G401 (cell line): Measurements from ENCODE around the gene HTR2A. TPM values are rescaled to one million over a fixed set of nuclear protein-coding genes. Genes with fewer than 3 reads are reported as not detected.
A peak's percentile ranks its signal among the peaks of the same experiment; 100 is the strongest.
"Not testable (repeated sequence)": the region's sequence is repeated elsewhere in the genome, so short reads cannot be mapped to it uniquely, and the experiment has no call there.

Experiments
- DNase-seq: peaks from one replicate; pipeline ENCODE4 v3.0.0-alpha.2; 2015; ENCODE audit warnings: low spot score
- in situ Hi-C: cut with HindIII; loops from 2 replicates; pipeline ENCODE4 v1.10.0; 2016; ENCODE audit warnings: low sequenced_read_pairs, mixed read lengths
- total RNA-seq: library from RNA; depleted of rRNA; stranded (reverse); fragments of >200 nt; shearing (Covaris generic); gene quantifications from 2 replicates; pipeline ENCODE4 v1.2.3, GENCODE V29; 2014

The HTR2A gene
- total RNA-seq, 1 experiment from 2014 or later, result not detected

DNA sequence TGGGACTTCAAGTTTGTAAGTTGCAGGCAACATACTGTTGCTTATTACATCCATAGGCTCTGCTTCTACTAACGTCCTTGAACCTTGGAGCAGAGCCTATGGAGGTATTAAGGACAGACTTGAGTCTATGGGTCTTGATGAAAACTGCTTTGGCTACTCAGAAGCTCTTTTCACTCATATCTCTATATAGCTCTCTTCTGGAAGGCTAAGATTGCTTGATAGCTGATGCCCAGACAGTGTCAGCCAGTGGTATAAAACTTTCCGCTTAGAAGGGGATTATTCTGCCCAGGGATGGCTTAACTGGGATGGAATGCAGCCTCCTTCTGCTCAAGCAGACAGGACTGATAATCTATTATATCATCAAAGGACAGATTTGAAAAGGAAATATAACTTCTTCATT, 74.3 kb downstream of the HTR2A start:
- in situ Hi-C loops, result no loop called here
- DNase-seq, result no peak

DNA sequence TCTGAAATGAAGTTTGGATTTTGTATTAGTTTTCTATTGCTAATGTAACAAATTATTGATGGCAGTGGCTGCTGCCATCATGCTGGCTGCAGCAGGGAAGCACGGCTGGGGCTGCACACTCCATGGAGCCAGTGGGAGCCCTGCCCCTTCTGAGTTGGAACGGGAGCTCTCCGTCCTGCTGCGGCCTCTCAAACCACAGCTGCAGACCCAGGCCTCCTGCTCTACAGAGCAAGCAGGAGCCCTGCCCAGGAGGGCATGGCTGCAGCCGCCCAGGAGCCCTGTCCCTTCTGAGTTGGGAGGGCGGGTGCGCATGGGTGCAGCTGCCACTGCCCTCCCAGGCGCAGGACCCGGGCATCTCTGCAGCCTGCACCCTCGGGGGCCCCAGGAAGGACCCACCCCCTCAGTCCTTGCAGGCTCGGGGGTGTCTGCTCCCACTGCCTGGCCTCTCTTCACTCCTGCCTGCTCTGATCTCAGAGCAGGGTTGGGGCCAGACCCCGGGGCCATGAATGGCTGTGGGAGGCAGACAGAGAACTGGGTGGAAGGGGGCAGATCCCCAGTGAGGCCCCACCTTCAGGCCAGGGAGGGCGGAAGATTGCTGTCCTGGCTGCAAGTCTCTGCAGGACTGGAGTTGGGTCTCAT, 78.9 kb downstream of the HTR2A start:
- DNase-seq, result no peak
- in situ Hi-C loops, result no loop called here

DNA sequence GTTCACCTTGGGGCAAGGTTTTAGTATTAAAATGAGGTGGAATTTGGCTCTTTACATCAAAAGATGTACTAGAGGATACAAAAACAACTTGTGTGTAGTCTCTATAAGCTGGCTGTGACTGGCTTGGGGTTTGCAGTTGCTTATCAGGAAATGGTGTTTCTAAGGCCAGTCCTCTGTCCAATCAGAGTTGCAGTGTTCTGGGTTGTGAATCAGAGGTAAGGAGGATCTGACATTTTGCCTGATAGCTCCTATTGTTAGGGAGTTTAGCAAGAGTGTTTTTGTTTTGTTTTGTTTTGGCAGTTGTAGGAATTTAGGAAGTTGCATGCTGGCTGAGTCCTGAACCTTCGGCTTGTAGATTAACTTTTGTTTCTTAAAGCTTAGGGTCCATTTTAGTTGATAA, 79.8 kb downstream of the HTR2A start:
- DNase-seq, result no peak
- in situ Hi-C loops, result no loop called here

DNA sequence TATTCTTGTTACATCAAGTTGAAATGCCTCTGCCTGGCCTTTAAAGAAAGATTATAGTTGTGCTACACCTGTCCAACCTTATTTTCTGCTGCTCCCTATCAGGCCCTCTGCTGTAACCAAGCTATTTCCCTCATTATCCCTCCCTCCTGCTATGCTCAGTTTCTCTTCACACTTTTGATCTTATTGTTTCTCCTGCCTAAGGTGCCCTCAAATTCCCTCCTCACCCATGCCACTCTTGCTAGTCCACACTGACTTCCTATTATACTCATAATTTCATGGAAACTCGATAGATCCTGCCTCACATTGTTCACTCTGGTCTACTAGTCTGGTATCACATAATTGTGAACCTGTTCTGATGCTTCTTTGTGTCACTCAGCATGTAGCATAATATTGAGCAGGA, 80.5 kb downstream of the HTR2A start:
- in situ Hi-C loops, result no loop called here
- DNase-seq, result no peak

DNA sequence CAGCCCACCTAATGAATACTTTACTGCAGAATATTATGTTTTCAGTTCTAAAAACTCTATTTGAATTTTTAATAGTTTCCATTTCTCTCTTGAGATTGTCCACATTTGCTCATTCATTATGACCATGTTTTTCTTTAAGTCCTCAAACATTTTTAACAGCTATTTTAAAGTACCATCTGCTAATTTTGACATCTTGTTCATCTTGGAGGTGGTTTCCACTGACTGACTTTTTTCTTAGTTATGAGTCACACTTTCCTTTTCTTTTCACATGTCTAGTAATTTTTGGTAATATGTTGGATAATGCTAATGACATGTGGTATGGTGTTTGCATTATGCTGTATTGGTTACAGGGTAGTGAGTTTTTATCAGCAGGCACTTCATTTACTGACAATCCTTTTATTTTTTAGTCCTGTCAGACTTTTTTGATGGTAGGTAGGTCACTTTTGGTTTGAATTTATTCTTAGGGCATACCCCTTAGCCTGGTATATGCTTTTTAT, 84.5 kb downstream of the HTR2A start:
- in situ Hi-C loops, result no loop called here
- DNase-seq, result no peak

DNA sequence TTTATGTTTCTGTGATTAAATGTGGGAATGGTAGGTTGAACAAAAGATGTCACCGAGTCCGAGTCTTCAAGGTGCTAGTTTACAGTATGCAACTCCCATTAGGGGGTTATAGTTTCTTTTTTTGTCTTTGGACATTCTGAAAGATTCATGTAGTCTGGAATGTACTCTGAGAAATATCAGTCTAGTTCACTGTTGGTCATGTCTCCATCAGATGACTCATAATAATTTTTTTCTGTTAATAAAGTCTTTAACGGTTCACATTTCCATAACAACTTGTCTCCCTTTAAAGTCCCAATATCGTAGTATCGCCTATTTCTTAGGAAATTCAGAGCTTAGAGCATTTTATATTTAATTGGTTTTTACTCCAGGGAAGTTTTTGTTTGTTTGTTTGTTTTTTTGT, 86.4 kb downstream of the HTR2A start:
- no peak for DNase-seq
- in situ Hi-C loops, result no loop called here

DNA sequence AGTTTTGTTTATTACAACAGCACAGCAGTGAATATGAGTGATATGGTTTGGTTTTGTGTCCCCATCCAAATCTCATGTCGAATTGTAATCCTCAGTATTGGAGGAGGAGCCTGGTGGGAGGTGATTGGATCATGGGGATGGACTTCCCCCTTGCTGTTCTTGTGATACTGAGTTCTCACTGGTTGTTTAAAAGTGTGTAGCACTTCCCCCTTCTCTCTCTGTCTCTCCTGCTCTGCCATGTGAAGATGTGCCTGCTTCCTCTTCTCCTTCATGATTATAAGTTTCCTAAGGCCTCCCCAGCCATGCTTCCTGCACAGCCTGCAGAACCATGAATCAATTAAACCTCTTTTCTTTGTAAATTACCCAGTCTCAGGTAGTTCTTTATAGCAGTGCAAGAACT, 91.9 kb downstream of the HTR2A start:
- DNase-seq, in situ Hi-C loops: not testable (repeated sequence)

DNA sequence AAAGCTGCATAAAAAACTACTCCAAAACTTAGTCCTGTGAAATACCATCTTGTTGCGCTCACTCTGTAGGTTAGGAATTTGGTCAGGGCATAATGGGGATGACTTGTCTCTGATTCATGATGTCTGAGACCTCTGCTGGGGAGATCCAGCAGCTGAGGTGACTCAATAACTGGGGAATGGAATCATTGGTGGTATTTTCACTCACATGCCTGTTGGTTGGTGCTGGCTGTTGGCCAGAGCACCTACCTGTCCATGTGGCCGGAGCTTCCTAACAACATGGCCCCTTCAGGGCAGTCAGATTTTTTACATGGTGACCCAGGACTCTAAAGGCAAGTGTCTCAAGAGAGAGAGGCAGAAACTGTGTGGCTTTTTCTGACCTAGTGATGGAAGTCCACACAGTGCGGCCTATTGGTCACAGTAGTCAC, 92.5 kb downstream of the HTR2A start:
- in situ Hi-C loops, result no loop called here
- no peak for DNase-seq

DNA sequence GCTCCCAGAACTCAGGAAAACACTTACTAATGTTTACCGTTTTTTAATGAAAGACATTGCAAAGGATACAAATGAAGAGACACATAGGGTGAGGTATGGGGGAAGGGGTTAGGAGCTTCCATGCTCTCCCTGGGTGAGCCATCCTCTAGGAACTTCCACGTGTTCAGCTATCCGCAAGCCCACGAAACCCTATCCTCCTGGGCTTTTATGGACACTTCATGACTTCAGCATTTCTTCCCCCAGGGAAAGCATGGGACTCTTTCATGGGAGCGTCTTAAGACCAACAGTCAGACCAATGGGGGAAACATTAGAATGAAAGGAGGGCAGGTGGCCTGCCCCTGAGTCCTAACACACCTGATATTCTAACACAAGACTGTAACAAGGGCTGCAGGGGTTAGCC, 93.3 kb downstream of the HTR2A start:
- no peak for DNase-seq
- in situ Hi-C loops, result no loop called here

DNA sequence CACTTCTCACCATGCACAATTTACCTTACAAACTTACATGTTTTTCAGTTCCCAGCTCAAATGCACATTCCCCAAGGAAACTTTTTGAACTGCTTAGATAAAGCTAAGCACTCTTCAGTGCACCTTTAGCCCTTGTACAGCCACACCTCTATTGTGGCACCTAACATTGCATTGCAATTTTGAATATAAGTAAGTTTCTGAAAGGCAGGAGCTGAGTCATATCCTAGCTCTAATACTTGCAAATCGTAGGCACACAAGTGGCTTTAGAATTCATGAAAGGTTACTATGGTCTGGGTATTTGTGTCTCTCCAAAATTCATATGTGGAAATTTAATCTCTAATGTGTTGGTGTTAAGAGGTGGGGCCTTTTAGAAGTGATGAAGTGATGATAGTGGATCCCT, 95.0 kb downstream of the HTR2A start:
- in situ Hi-C loops, result no loop called here
- no peak for DNase-seq

DNA sequence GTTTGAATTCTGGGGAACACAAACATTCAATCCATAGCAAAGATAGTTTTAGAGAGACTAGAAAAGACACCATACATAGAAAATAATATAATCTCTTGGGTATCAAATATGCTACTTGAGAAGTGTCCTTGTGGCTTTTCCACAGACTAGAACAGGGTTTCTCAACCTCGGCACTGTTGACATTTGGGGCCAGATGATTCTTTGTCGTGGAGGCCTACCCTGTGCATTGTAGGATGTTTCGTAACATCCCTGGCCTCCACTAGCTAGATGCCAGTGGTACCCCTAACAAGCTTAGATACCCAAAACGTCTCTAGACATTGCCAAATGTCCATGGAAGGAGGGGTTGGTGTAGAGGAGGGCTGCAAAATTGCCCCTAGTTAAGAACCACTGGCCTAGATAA, 97.7 kb downstream of the HTR2A start:
- in situ Hi-C loops, result no loop called here
- DNase-seq, result no peak

DNA sequence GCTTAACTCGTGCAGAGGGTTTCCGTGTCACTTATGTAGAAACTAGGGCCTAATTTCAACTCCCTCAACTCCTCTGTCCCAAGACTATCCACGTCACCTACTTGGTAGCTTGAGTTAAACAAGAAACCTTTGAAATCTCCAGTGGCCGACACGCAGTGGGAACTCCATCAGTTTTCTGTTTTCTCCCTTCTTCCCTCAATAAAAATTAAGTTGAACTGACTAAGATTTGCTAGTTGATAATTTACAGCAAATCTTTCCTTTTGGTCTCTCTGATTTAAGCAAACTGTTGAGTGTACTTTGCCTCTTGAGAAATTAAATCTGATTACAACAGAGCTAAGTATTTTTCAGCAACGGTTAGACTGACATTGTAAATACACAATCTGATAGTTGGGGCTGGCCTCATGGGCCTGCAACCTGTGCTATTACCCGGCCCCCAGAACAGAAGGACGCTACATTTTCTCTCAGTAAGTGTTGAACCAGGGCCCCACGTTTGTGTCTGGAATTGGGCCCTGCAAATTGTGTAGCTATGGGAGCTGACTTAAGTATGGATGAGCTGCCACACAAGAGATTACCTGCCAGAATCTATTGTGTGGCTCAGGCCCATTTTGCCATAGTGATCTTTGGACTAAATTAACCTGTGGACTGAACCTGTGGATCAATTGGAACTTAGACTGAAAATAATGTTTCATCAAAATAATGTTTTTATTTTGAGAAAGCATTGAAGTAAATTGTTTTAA, 99.2 kb downstream of the HTR2A start:
- in situ Hi-C loops, result no loop called here
- no peak for DNase-seq

DNA sequence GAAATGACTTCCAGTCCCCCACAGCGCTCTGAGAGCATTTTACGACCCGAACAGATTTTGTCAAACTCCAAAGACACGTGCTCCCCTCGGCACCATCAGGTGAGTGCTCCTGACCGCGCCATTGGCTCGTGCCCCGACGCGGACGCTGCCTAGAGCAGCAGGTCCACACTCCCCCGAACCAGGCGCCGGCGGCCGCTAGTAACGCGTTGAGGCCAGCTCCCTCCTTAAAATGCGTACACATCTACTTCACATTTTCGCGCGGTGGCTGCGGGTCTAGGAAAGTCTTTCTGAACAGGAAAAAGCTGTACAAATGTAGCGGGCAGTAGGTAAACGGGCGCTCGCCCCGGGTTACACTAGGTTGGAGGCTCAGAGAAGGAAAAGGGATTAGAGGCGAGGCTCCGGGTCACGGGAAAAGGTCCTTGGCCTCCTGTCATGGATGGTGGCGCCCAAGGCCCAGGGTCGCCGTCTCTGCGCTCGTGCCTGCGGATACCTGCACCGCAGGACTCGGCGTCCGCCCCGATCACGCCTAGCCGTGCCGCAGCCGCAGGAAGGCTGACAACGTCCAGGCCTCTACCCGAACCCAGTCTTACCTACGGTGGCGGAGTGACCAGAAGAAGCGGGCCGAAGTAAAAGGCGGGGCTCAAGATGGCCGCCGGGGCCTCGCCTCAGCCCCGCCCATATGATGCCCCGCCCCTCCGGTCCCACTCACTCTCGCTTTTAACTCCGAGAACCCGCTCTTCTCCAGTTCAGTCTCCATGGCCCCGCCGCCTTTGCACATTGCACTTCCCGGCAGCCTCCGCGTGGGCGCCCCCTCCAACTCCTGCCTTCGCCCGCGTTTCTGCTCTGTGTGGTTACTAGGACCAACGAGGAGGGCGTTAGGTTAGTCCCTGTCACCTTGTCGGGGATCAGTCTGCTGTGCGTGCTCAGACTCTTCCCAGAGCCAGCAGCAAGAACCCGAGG, 100.1 kb downstream of the HTR2A start, which contains the start of gene ESD:
ESD (minus strand) TSS at position 647 of the 960 bp plus-strand sequence. CDS start 5,748 bp downstream, outside the sequence.
- in situ Hi-C loops, result no loop called here
- peak; percentile 94 for DNase-seq

DNA sequence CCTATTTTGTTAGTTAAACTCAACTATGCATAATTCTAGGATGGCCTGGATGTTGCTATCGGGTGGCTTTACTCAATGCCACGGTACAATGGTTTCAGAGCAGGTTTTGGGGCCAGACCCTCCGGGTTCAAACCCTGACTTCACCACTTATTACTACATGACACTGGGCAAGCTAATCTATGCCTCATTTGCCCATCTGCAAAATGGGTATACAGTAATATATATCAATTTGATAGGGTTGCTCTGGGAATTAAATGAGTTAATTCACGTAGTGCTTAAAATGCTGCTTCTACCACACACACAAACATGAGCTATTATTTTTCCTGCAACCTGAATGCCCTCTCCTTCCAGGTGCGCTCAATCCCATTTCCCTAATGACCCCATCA, 100.7 kb downstream of the HTR2A start:
- in situ Hi-C loops, result no loop called here
- peak; percentile 5 for DNase-seq

DNA sequence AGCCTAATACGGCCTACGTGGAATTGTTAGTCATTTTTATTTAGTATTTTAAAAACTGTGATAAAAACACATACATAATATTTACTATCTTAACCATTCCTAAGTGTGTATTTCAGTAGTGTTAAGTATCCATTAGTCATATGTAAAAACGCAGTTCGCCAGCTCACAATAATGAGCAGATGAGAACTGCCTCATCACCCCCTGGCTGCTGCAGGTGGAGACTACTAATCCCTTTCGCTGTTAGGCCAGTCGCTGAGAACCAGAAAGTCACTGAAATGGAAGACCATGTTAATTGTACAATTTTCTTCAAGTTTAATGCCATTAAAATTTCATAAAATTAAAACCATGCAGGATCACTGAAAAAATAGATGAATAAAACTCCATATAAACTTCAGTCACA, 101.5 kb downstream of the HTR2A start:
- peak; percentile 18 for DNase-seq
- in situ Hi-C loops, result no loop called here

DNA sequence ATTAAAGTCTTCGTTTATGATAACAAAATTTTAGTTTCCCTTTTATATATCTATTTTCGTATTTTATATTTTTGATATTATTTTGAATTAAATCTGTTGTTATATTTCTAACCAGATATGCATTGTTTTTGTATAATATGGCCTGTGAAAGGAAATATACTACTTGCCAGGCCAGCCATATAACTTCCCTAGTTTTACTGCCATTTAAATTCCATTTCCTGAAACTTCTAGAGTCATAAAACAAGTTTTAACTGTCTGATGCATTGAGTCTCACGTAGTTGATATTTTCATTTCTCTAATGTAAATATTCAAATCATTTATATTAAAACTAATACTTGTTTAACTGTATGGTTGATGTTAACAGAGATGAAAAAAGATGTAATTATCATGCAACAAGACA, 113.3 kb downstream of the HTR2A start:
- no peak for DNase-seq
- in situ Hi-C loops, result no loop called here

DNA sequence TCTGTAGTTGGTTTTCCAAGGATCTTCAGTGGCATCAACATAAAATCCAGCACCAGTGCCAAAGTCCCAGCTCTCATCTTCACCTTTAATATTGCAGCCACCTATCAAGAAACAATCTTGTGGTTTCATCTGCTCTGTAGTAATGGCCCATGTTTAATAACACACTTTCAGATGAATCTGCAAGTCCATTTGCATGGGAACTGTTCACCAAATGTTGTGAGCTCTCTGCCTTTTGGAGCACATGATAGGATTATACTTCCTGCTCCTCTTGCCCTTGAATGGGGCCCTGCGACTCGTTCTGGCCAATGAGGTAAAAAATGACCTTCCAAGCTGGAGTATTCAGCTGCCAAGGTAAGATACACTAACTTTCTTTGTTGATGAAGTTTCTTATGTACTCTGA, 114.2 kb downstream of the HTR2A start:
- DNase-seq, result no peak
- in situ Hi-C loops, result no loop called here

DNA sequence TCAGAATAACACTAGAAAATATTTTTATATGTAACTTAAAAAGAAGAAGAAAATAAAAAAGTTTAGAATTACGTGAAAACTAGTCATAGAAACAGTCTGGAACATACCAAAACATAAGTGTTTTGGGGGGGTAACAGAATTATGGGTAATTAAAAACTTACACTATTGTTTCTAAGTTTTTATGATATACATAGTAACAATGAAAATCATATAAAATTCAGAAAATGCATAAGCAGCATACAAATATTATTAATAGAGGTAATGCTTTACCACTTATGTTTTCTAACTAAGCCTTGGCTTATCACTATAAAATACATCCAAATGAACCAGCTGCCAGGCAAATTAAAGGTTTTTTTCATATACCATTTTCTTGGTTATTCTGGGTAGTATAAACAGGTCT, 114.8 kb downstream of the HTR2A start:
- DNase-seq, result no peak
- in situ Hi-C loops, result no loop called here
